Esophagus muscularis mucosa (tissue), 4 donors: Measurements from ENCODE around the gene GALNT14. TPM values are rescaled to one million over a fixed set of nuclear protein-coding genes. Genes with fewer than 3 reads are reported as not detected.

Experiments
- DNase-seq: peaks from one replicate; pipeline ENCODE4 v3.0.0-alpha.2; 2017; ENCODE audit errors: extremely low spot score
- H3K27ac ChIP-seq, 4 donors: fragments of 200-600 bp; sonication (generic); replicated peaks in 1 of 4; 1 replicate in 3 of 4; 2 replicates in 1 of 4; pipeline ENCODE4 v1.5.1; 2016 to 2019; ENCODE audit warnings: mild to moderate bottlenecking in 1 of 4
- H3K27me3 ChIP-seq, 4 donors: fragments of 200-600 bp; sonication (generic); one replicate each; pipeline versions ENCODE4 v1.5.1 to v1.6.0; 2016 to 2019
- H3K36me3 ChIP-seq, 4 donors: fragments of 200-600 bp; sonication (generic); one replicate each; pipeline ENCODE4 v1.5.1; 2016 to 2019
- H3K4me1 ChIP-seq, 4 donors: fragments of 200-600 bp; sonication (generic); one replicate each; pipeline ENCODE4 v1.5.1; 2016 to 2019
- H3K4me3 ChIP-seq, 4 donors: fragments of 200-600 bp; sonication (generic); 1 replicate in 2 of 4; 2 replicates in 2 of 4; pipeline ENCODE4 v1.5.1; 2016 to 2019; ENCODE audit warnings: mild to moderate bottlenecking in 4 of 4, moderate library complexity in 1 of 4
- H3K9me3 ChIP-seq, 4 donors: fragments of 200-600 bp; sonication (generic); 1 replicate in 3 of 4; 2 replicates in 1 of 4; pipeline ENCODE4 v1.5.1; 2016 to 2019
- EP300 ChIP-seq: sonication (generic); formaldehyde crosslinking; IDR thresholded peaks from one replicate; pipeline ENCODE4 v1.6.1; 2017; ENCODE audit warnings: antibody characterized with exemption
- POLR2A ChIP-seq: fragments of 450-650 bp; IDR thresholded peaks from one replicate; pipeline ENCODE4 v1.6.1; 2017; ENCODE audit warnings: antibody characterized with exemption, moderate library complexity, mild to moderate bottlenecking, low read depth
- POLR2AphosphoS5 ChIP-seq, 2 donors: sonication (generic); formaldehyde crosslinking; IDR thresholded peaks; one replicate each; pipeline ENCODE4 v1.6.1; 2017; ENCODE audit warnings: antibody characterized with exemption in 2 of 2
- WGBS: methylation state at CpG from one replicate; pipeline ENCODE4 v1.1.5; 2018; 5-methylcytosine and 5-hydroxymethylcytosine counted together
- intact Hi-C: fragments of 100-400 bp; cut with DNase I; formaldehyde crosslinking; loops from one replicate; pipeline ENCODE4 v1.15.1; 2023
- total RNA-seq, 4 donors: library from RNA; depleted of rRNA; stranded (reverse); fragments of >200 nt; gene quantifications; one replicate each; pipeline versions ENCODE4 v1.1.0 to v1.2.1, GENCODE V29; 2016
- TF ChIP-seq, protein P1 (sequence below), 3 experiments: fragments of 200-600 bp in 2 of 3; fragments of 450-650 bp in 1 of 3; sonication (generic) in 2 of 3; IDR thresholded peaks; one replicate each; pipeline ENCODE4 v1.5.1; 2017 to 2019; ENCODE audit warnings: antibody characterized with exemption in 3 of 3, mild to moderate bottlenecking in 2 of 3, moderate library complexity in 1 of 3

The GALNT14 gene
- total RNA-seq, 4 donors from 2014 or later = 0.33 to 1.0 (median 0.80) TPM; not detected in 1

DNA sequence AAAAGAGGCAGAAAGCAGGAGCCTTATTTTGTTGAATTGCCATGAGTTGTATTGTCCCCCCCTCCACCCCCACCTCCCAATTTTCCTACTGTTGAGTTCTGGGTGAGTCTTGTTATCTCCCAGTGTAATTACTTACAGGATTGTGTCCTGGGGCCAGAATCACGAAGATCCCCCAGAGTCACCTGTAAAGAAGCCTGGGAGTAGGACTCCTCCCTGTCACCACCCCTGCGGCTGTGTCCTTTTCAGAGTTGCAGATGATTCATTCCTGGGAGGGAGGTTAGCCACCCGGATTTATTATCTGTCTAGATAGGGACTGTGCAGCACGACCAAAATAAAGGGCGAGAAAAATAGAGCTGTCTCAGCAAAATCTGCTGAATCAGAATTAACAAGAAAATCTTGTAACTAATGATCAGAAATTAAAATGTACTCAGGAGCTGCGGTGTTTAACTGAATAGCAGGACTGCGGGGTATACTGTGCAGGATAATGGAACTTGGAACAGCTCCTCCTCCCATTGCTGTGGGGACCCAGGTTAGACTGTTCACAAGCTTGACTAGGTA, 249.3 kb downstream of the GALNT14 start:
- no peaks in the 10 kb centered on the region for H3K36me3 ChIP-seq
- TF ChIP-seq POLR2A = no peak
- no peaks in the 10 kb centered on the region for H3K27me3 ChIP-seq
- H3K9me3 ChIP-seq = peaks cover 0 to 5% (median 0%) of the 10 kb centered on the region in 4 donors
- 76% methylated on average over 7 of the region's 7 CpGs for WGBS
- H3K4me1 ChIP-seq = no peaks in the 10 kb centered on the region
- intact Hi-C loops = no loop called here
- no peak overlapping the region for H3K4me3 ChIP-seq
- DNase-seq = no peak
- no peak overlapping the region for H3K27ac ChIP-seq

DNA sequence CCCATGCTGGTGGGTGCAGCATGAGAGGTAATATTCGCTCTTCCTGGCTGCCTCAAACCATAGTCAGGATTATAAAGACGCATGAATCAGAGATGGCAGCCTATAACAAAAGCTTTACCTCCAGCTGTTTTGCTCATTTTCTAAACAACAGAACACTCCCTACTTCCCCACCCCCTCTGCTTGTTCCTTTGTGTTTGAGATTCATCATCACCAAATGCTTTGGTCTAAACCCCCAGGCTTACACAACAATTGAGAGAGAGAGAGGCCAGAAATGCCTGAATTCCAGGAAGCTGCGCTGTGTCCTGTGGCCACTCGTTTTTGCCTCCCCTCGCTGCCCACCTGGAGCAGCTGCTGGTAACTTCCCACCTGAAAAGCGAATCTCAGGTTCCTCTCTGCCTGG, 252.2 kb downstream of the GALNT14 start:
- 73% methylated on average over 6 of the region's 6 CpGs for WGBS
- Histone ChIP-seq H3K9me3 (no peaks in the 10 kb centered on the region), H3K36me3 (no peaks in the 10 kb centered on the region), H3K4me3 (no peak overlapping the region), H3K27ac (no peak overlapping the region), H3K27me3 (no peaks in the 10 kb centered on the region), H3K4me1 (no peaks in the 10 kb centered on the region)
- DNase-seq = no peak
- TF ChIP-seq, protein P1, sequence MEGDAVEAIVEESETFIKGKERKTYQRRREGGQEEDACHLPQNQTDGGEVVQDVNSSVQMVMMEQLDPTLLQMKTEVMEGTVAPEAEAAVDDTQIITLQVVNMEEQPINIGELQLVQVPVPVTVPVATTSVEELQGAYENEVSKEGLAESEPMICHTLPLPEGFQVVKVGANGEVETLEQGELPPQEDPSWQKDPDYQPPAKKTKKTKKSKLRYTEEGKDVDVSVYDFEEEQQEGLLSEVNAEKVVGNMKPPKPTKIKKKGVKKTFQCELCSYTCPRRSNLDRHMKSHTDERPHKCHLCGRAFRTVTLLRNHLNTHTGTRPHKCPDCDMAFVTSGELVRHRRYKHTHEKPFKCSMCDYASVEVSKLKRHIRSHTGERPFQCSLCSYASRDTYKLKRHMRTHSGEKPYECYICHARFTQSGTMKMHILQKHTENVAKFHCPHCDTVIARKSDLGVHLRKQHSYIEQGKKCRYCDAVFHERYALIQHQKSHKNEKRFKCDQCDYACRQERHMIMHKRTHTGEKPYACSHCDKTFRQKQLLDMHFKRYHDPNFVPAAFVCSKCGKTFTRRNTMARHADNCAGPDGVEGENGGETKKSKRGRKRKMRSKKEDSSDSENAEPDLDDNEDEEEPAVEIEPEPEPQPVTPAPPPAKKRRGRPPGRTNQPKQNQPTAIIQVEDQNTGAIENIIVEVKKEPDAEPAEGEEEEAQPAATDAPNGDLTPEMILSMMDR (IDR thresholded peaks at IDR 0.05) = no peak
- TF ChIP-seq POLR2AphosphoS5 (IDR thresholded peaks at IDR 0.05) = no peak
- TF ChIP-seq EP300 = no peak
- TF ChIP-seq POLR2A = no peak
- intact Hi-C loops = no loop called here

DNA sequence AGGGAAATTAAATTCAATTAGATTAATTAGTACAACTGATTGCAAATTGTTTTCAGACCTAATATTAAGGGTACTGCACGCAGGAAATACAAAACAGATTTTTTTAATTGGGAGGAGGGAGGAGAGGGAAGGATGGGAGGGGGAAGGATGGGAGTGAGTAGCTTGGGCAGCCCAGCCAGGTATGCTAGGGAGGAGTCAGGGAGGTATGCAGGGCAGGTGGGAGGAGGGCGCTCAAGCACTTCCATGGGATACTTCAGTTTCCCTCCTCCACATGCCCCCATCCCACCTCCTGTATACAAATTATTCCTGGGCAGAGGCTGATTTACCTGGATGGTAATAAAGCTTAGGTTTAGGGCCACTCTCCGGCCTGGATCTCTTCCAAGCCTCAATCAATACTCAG, 254.4 kb downstream of the GALNT14 start:
- WGBS = 83% methylated on average over 3 of the region's 3 CpGs
- no peak overlapping the region for H3K4me3 ChIP-seq
- DNase-seq = no peak
- no peak overlapping the region for H3K27ac ChIP-seq
- intact Hi-C loops = no loop called here
- no peaks in the 10 kb centered on the region for H3K4me1 ChIP-seq
- H3K36me3 ChIP-seq = no peaks in the 10 kb centered on the region
- no peaks in the 10 kb centered on the region for H3K27me3 ChIP-seq
- peaks cover 0 to 9% (median 0%) of the 10 kb centered on the region in 4 donors for H3K9me3 ChIP-seq
- TF ChIP-seq POLR2A (no peak), EP300 (no peak), POLR2AphosphoS5 (IDR thresholded peaks at IDR 0.05) (no peak)
- TF ChIP-seq, protein P1 (IDR thresholded peaks at IDR 0.05) = no peak

DNA sequence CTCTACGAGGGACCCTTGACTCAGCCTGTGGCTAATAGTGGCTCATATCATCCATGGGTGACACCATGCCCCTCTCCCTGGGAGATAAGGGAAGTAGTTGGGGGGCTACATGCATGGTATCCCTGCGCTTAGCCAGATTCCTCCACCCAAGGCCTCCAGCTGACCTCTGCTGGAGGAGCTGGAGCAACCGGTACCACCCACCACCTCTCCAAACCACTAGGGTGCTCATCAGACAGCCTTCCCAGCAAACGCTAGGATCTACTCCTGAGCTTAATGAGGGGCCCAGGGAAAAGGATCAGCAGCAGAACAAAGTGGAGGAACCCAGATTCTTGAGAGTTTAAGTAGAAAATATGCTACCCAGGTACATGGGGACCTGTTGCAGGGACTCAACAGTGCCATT, 255.1 kb downstream of the GALNT14 start:
- H3K4me1 ChIP-seq = no peaks in the 10 kb centered on the region
- no peak overlapping the region for H3K27ac ChIP-seq
- TF ChIP-seq, protein P1 (IDR thresholded peaks at IDR 0.05) = no peak
- TF ChIP-seq POLR2AphosphoS5 (IDR thresholded peaks at IDR 0.05) (no peak), EP300 (no peak), POLR2A (no peak)
- DNase-seq = no peak
- no peak overlapping the region for H3K4me3 ChIP-seq
- no peaks in the 10 kb centered on the region for H3K36me3 ChIP-seq
- no peaks in the 10 kb centered on the region for H3K27me3 ChIP-seq
- peaks cover 0 to 14% (median 0%) of the 10 kb centered on the region in 4 donors for H3K9me3 ChIP-seq
- intact Hi-C loops = no loop called here
- WGBS = 89% methylated on average over 3 of the region's 4 CpGs

DNA sequence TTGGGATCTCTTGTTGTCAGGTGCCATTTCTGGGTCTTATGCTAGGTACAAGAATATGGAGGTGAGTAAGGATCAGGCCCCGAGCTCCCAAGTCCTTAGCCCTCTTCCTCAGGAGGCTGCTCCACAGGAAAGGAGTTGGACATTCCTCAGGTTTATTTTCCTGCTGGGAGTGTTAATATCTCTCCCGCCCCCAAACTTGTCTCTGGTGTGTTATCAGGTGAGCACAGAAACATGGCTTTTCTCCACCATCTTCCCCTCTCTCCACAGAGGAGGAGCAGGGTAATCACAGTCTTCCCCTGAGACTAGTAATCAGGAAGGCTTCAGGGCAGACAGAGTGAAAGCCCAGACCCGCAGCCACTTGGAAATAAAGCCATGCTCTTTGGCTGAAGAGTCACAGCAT, 257.7 kb downstream of the GALNT14 start:
- DNase-seq = peak; percentile 79
- intact Hi-C loops = no loop called here
- no peaks in the 10 kb centered on the region for H3K27me3 ChIP-seq
- no peak overlapping the region for H3K27ac ChIP-seq
- TF ChIP-seq, protein P1 (IDR thresholded peaks at IDR 0.05) = no peak
- TF ChIP-seq EP300 (no peak), POLR2AphosphoS5 (IDR thresholded peaks at IDR 0.05) (no peak), POLR2A (no peak)
- WGBS = 72% methylated on average over 2 of the region's 3 CpGs
- H3K36me3 ChIP-seq = no peaks in the 10 kb centered on the region
- no peak overlapping the region for H3K4me3 ChIP-seq
- no peaks in the 10 kb centered on the region for H3K4me1 ChIP-seq
- H3K9me3 ChIP-seq = peaks cover 0 to 15% (median 0%) of the 10 kb centered on the region in 4 donors
